Activated CD4-positive, alpha-beta T cell treated with anti-CD3 and anti-CD28 coated beads for 1 hour (primary cell): ENCODE measurements around the gene SELENOS.
"Not testable (repeated sequence)": the region's sequence is repeated elsewhere in the genome, so short reads cannot be mapped to it uniquely, and the experiment has no call there.

ENCODE experiments used
- DNase-seq: peaks from one replicate; pipeline ENCODE4 v3.0.0-alpha.2; 2020

SELENOS gene

GRCh38 chr15:101309436-101310160 lies 32.3 kb upstream of the SELENOS start:
- no peak for DNase-seq

GRCh38 chr15:101308604-101309435 lies 31.5 kb upstream of the SELENOS start:
- no peak for DNase-seq

GRCh38 chr15:101307897-101308603 lies 30.8 kb upstream of the SELENOS start:
- DNase-seq: no peak

- no peak for DNase-seq
Observed at GRCh38 chr15:101307048-101307896, 30.0 kb upstream of the SELENOS start.

- no peak for DNase-seq
Observed at GRCh38 chr15:101306341-101307047, 29.2 kb upstream of the SELENOS start.

- no peak for DNase-seq
Observed at GRCh38 chr15:101305820-101306255, 28.6 kb upstream of the SELENOS start.

GRCh38 chr15:101303408-101303807 lies 26.1 kb upstream of the SELENOS start:
- DNase-seq: no peak

- DNase-seq: no peak
Observed at GRCh38 chr15:101296418-101297405, 19.4 kb upstream of the SELENOS start.

- DNase-seq: no peak
Observed at GRCh38 chr15:101295607-101296161, 18.4 kb upstream of the SELENOS start.

- peak; percentile 95 for DNase-seq
Observed at GRCh38 chr15:101294731-101295606, 17.7 kb upstream of the SELENOS start, which contains the start of gene SNRPA1. Gene SNRPA1 (minus strand): TSS chr15:101295248. CDS start chr15:101295178, 70 bp downstream.

- DNase-seq: no peak
Observed at GRCh38 chr15:101293122-101293521, 15.8 kb upstream of the SELENOS start.

- DNase-seq: no peak
Observed at GRCh38 chr15:101288905-101289513, 11.7 kb upstream of the SELENOS start.

- not testable (repeated sequence) for DNase-seq
Observed at GRCh38 chr15:101287342-101287741, 10.1 kb upstream of the SELENOS start.

- no peak for DNase-seq
Observed at GRCh38 chr15:101286471-101287114, 9.3 kb upstream of the SELENOS start.

GRCh38 chr15:101283931-101284330 lies 6.6 kb upstream of the SELENOS start:
- no peak for DNase-seq

GRCh38 chr15:101280007-101280406 lies 2.7 kb upstream of the SELENOS start:
- DNase-seq: no peak

- no peak for DNase-seq
Observed at GRCh38 chr15:101277943-101278564, 769 bp upstream of the SELENOS start.
